GM12878 (cell line): ENCODE data around the gene OPRM1. TPM values are rescaled to one million over a fixed set of nuclear protein-coding genes. Genes with fewer than 3 reads are reported as not detected.

Experiments
- ATAC-seq: fragments of 200-7000 bp; cut with Tn5 transposase; 3 replicates; pipeline ENCODE4 v1.9.1; 2020; ENCODE audit warnings: mild to moderate bottlenecking, moderate library complexity
- BruUV-seq: library from RNA; stranded (reverse); fragments of 400-500 nt; replicated peaks from 2 replicates; lab custom pipeline; 2021; lab: Mats Ljungman, UMichigan
- CTCF ChIA-PET: fragments of 300-600 bp; sonication (Branson Sonifier 250); formaldehyde crosslinking; extraction: SDS; loops from one replicate; lab custom pipeline; 2021; ENCODE audit warnings: inconsistent platforms; lab: Yijun Ruan, JAX
- POLR2A ChIA-PET: fragments of 350-600 bp; formaldehyde crosslinking; extraction: SDS; loops from one replicate; lab custom pipeline; 2021; ENCODE audit warnings: inconsistent platforms; lab: Charles Lee
- RAD21 ChIA-PET: fragments of 300-600 bp; sonication (Branson Sonifier 250); formaldehyde crosslinking; loops from one replicate; lab custom pipeline; 2023; ENCODE audit warnings: antibody characterized with exemption; ENCODE audit not compliant: unreplicated experiment; lab: Charles Lee
- SMC1A ChIA-PET: fragments of 300-600 bp; sonication (Branson Sonifier 250); formaldehyde crosslinking; loops from one replicate; lab custom pipeline; 2023; ENCODE audit not compliant: unreplicated experiment, uncharacterized antibody; lab: Charles Lee
- DNase-seq: peaks from one replicate; pipeline ENCODE4 v3.0.0-alpha.2; 2011; ENCODE audit warnings: low read depth, low spot score
- FAIRE-seq: peaks from 3 replicates; lab custom pipeline; 2011; peaks lifted over from hg19 to GRCh38; lab: Jason Lieb, UNC
- H2AFZ ChIP-seq: 2 replicates; pipeline ENCODE4 v1.6.0; 2011; ENCODE audit warnings: low read depth, low read length, control low read depth; ENCODE audit not compliant: control insufficient read depth
- H3K27ac ChIP-seq: 2 replicates; pipeline ENCODE4 v1.5.1; 2011; ENCODE audit warnings: control low read depth; ENCODE audit not compliant: control insufficient read depth, insufficient read depth
- H3K27me3 ChIP-seq, 2 experiments: replicated peaks in 1 of 2; 2 replicates each; pipeline versions ENCODE4 v1.6.0 to v1.6.1; 2011; ENCODE audit warnings: low read length in 1 of 2; ENCODE audit not compliant: control insufficient read depth in 2 of 2, insufficient read depth in 2 of 2
- H3K36me3 ChIP-seq, 2 experiments: 2 replicates each; pipeline ENCODE4 v1.5.1; 2011; ENCODE audit warnings: low read length in 1 of 2; ENCODE audit not compliant: control insufficient read depth in 2 of 2, insufficient read depth in 2 of 2
- H3K4me1 ChIP-seq: 2 replicates; pipeline ENCODE4 v1.6.1; 2011; ENCODE audit warnings: mild to moderate bottlenecking, low read length, moderate library complexity, mixed read lengths; ENCODE audit not compliant: control insufficient read depth, insufficient read depth
- H3K4me2 ChIP-seq: 2 replicates; pipeline ENCODE4 v1.6.0; 2011; ENCODE audit warnings: control low read depth; ENCODE audit not compliant: control insufficient read depth, insufficient read depth
- H3K4me3 ChIP-seq: fragments of 200-600 bp; sonication (generic); 2 replicates; pipeline ENCODE4 v1.5.1; 2016
- H3K79me2 ChIP-seq: 2 replicates; pipeline ENCODE4 v1.6.0; 2011; ENCODE audit warnings: low read length; ENCODE audit not compliant: control insufficient read depth, insufficient read depth
- H3K9ac ChIP-seq: 2 replicates; pipeline ENCODE4 v1.8.0; 2011; ENCODE audit warnings: low read length, control low read depth, mixed read lengths; ENCODE audit not compliant: control insufficient read depth, insufficient read depth
- H3K9me3 ChIP-seq: replicated peaks from 3 replicates; pipeline ENCODE4 v1.5.1; 2011; ENCODE audit warnings: mild to moderate bottlenecking, low read length; ENCODE audit not compliant: control insufficient read depth, insufficient read depth
- H4K20me1 ChIP-seq: 2 replicates; pipeline ENCODE4 v1.6.0; 2011; ENCODE audit not compliant: control insufficient read depth, insufficient read depth
- CBX5 ChIP-seq: sonication (generic); IDR thresholded peaks from 2 replicates; pipeline ENCODE4 v1.6.1; 2016; ENCODE audit warnings: low read depth, moderate library complexity, mild to moderate bottlenecking, inconsistent platforms
- EZH2 ChIP-seq: IDR thresholded peaks from 2 replicates; pipeline ENCODE4 v1.6.1; 2012; ENCODE audit warnings: low read depth, mild to moderate bottlenecking, control low read depth, inconsistent platforms, low read length, borderline replicate concordance; ENCODE audit not compliant: control insufficient read depth
- KLF5 ChIP-seq: fragments of 450-650 bp; IDR thresholded peaks from 2 replicates; pipeline ENCODE4 v1.6.1; 2014; ENCODE audit warnings: mild to moderate bottlenecking; ENCODE audit not compliant: partially characterized antibody
- MEF2B ChIP-seq: fragments of 450-650 bp; IDR thresholded peaks from 2 replicates; pipeline ENCODE4 v1.6.1; 2018; ENCODE audit warnings: mild to moderate bottlenecking, moderate library complexity; ENCODE audit not compliant: partially characterized antibody, poor library complexity, severe bottlenecking
- NR2C1 ChIP-seq: fragments of 450-650 bp; IDR thresholded peaks from 2 replicates; pipeline ENCODE4 v1.6.1; 2017; ENCODE audit warnings: antibody characterized with exemption, mild to moderate bottlenecking, moderate library complexity
- RAD21 ChIP-seq: IDR thresholded peaks from 2 replicates; pipeline ENCODE4 v1.6.1; 2011; ENCODE audit warnings: mild to moderate bottlenecking, low read depth, low read length, moderate library complexity; ENCODE audit not compliant: insufficient read depth
- RELA ChIP-seq: fragments of 450-650 bp; IDR thresholded peaks from 2 replicates; pipeline ENCODE4 v1.8.0; 2014; ENCODE audit warnings: borderline replicate concordance; ENCODE audit not compliant: partially characterized antibody
- SIN3A ChIP-seq: IDR thresholded peaks from 2 replicates; pipeline ENCODE4 v1.6.1; 2012; ENCODE audit warnings: low read depth, low read length, improper control_type of control experiment
- ZBTB4 ChIP-seq: fragments of 450-650 bp; formaldehyde crosslinking; IDR thresholded peaks from 2 replicates; pipeline ENCODE4 v1.4.0; 2022; ENCODE audit warnings: mild to moderate bottlenecking, moderate library complexity
- ZNF592 ChIP-seq: fragments of 450-650 bp; IDR thresholded peaks from 2 replicates; pipeline ENCODE4 v1.6.1; 2017; ENCODE audit warnings: mild to moderate bottlenecking, moderate library complexity
- ZNF622 ChIP-seq: fragments of 450-650 bp; IDR thresholded peaks from 2 replicates; pipeline ENCODE4 v1.6.1; 2017; ENCODE audit warnings: mild to moderate bottlenecking, inconsistent platforms
- WGBS: methylation state at CpG from one replicate; pipeline ENCODE4 v1.1.6; 2016; ENCODE audit warnings: low lambda C conversion rate; ENCODE audit not compliant: insufficient replicate concordance, insufficient coverage; ENCODE audit errors: missing lambda C conversion rate; 5-methylcytosine and 5-hydroxymethylcytosine counted together
- in situ Hi-C: fragments of 300-500 bp; cut with MboI; formaldehyde crosslinking; loops from 9 replicates; pipeline ENCODE4 v1.14.3; 2018; ENCODE audit warnings: mixed read lengths
- intact Hi-C: fragments of 100-400 bp; cut with micrococcal nuclease; formaldehyde crosslinking; loops from one replicate; pipeline ENCODE4 v1.14.2; 2022; ENCODE audit not compliant: unreplicated experiment
- polyA plus RNA-seq, 11 experiments: library from polyadenylated mRNA; depleted of rRNA in 4 of 11; unstranded in 6 of 11; stranded (reverse) in 5 of 11; fragments of >200 nt; fragmentation: Nextera tagmentation in 4 of 11; fragmentation: Illumina TruSeq in 1 of 11; extraction: Ambion mirVana in 4 of 11; extraction: Trizol in 1 of 11; gene quantifications; 1 replicate in 1 of 11; 2 replicates in 10 of 11; pipeline versions ENCODE4 v1.2.1 to v1.2.3, GENCODE V29; 2011 to 2016; ENCODE audit warnings: inconsistent platforms in 2 of 11, missing spikeins in 2 of 11, low read depth in 1 of 11
- total RNA-seq, 4 experiments: library from RNA; depleted of rRNA in 3 of 4; stranded (reverse); fragments of >200 nt in 3 of 4; fragmentation: Illumina TruSeq in 1 of 4; extraction: Trizol in 1 of 4; gene quantifications; 2 replicates each; pipeline versions ENCODE4 v1.2.1 to v1.2.3, GENCODE V29; 2013 to 2021

The OPRM1 gene
- total and polyA plus RNA-seq, 10 of the 15 experiments (the other 5 are each of a cell fraction or from before 2014, with no cell fraction given) = not detected

GRCh38 chr6:154170106-154170505 lies 131.1 kb downstream of the OPRM1 start:
- RAD21 ChIA-PET = interaction anchor here (1.9 kb wide), 1 partner anchor 107 kb away, joined by 7 read pairs; no protein-coding TSS in a partner anchor
- no peak for FAIRE-seq

More at GRCh38 chr6:154170106-154170505, 131.1 kb downstream of the OPRM1 start:
- H3K4me1 ChIP-seq = peaks cover 3% of the 10 kb centered on the region
- ChIA-PET POLR2A (no interaction called here), SMC1A (interaction anchor here (0.6 to 2.6 kb wide), 8 partner anchors 9 to 153 kb away, joined by 3 to 13 read pairs (median 4); no protein-coding TSS in a partner anchor), CTCF (interaction anchor here (0.9 kb wide), 1 partner anchor 10 kb away, joined by 3 read pairs; no protein-coding TSS in a partner anchor)
- BruUV-seq = no TSS peak
- H3K79me2 ChIP-seq = no peaks in the 10 kb centered on the region; the same call in 1 of the 2 replicates
- H3K27ac ChIP-seq = no peak overlapping the region
- H4K20me1 ChIP-seq = no peaks in the 10 kb centered on the region
- H3K27me3 ChIP-seq = no peaks in the 10 kb centered on the region
- DNase-seq (no peak), ATAC-seq (no peak)
- H3K4me3 ChIP-seq = no peak overlapping the region
- no peak overlapping the region for H2AFZ ChIP-seq
- H3K9ac ChIP-seq = no peak overlapping the region
- H3K4me2 ChIP-seq = no peak overlapping the region
- TF ChIP-seq CBX5 (no peak), KLF5 (no peak), ZBTB4 (CRISPR knock-in tag) (no peak), RELA (no peak), MEF2B (no peak), ZNF592 (no peak), ZNF622 (no peak), EZH2 (no peak), NR2C1 (no peak), SIN3A (no peak), RAD21 (no peak)
- H3K36me3 ChIP-seq = peaks cover 0 to 15% of the 10 kb centered on the region in 2 experiments; a peak in 3 of 4 replicates
- H3K9me3 ChIP-seq = peaks cover 4% of the 10 kb centered on the region; the same call in 2 of the 3 replicates
- in situ Hi-C loops (no loop called here), intact Hi-C loops (no loop called here)
- WGBS = 45% methylated on average over 2 of the region's 2 CpGs
